ENCODE results near the gene UBA1. TPM values are rescaled to one million over a fixed set of nuclear protein-coding genes. Genes with fewer than 3 reads are reported as not detected.

Gene UBA1
- total and polyA plus RNA-seq, 2 donors (not counting 3 experiments of a cell fraction or from before 2014, with no cell fraction given) = 237 to 297 TPM

DNA sequence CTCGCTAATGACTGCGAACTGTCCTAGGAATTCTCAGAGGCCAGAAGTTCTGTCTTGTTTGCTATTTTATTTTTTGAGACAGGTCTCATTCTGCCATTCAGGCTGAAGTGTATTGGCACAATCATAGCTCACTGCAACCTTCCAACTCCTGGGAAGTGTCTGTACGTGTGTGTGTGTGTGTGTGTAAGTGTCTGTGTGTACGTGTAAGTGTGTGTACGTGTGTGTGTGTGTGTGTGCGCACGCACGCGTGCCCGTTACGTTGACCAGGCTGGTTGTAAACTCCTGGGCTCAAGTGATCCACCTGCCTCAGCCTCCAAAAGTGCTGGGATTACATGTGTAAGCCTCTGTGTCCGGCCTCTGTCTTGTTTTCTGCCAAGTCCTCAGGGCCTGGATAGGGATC, 14.5 kb downstream of the UBA1 start:
- Histone ChIP-seq H3K36me3 (ENCODE audit: control insufficient read depth in 2 of 2, extremely low read depth in 1 of 2, insufficient read depth in 2 of 2, low read length in 2 of 2) (peaks cover 17 to 51% of the 10 kb centered on the region in 2 experiments), H4K20me1 (replicated peaks; ENCODE audit: control insufficient read depth, extremely low read depth, insufficient read depth, low read length) (no peaks in the 10 kb centered on the region), H3K27ac (ENCODE audit: insufficient read depth, low read depth, low read length) (no peak overlapping the region), H3K4me3 (replicated peaks in 1 of 3; ENCODE audit: insufficient read depth in 1 of 3, low read depth in 1 of 3, low read length in 3 of 3) (no peak overlapping the region), H3K9me3 (replicated peaks; ENCODE audit: control insufficient read depth, insufficient read depth, low read length) (no peaks in the 10 kb centered on the region), H3K79me2 (ENCODE audit: control insufficient read depth, insufficient read depth, low read length) (no peaks in the 10 kb centered on the region), H3K9me1 (replicated peaks; ENCODE audit: control insufficient read depth, extremely low read depth, insufficient read depth, low read length) (no peaks in the 10 kb centered on the region), H3K4me1 (ENCODE audit: control insufficient read depth, extremely low read depth, insufficient read depth, low read length) (no peaks in the 10 kb centered on the region), H3K27me3 (ENCODE audit: control insufficient read depth in 2 of 2, insufficient read depth in 2 of 2, low read length in 2 of 2) (no peaks in the 10 kb centered on the region), H3K9ac (replicated peaks; ENCODE audit: extremely low read depth, insufficient read depth, low read length) (no peak overlapping the region), H3K4me2 (ENCODE audit: insufficient read depth, low read length) (no peak overlapping the region), H2AFZ (ENCODE audit: low read depth, low read length) (no peak overlapping the region)
- TF ChIP-seq, protein P1, sequence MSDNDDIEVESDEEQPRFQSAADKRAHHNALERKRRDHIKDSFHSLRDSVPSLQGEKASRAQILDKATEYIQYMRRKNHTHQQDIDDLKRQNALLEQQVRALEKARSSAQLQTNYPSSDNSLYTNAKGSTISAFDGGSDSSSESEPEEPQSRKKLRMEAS (IDR thresholded peaks at IDR 0.05; ENCODE audit: insufficient read depth, insufficient read length) = no peak
- TF ChIP-seq FOS (IDR thresholded peaks at IDR 0.05; ENCODE audit: borderline replicate concordance, insufficient read depth, low read length) = no peak
- FAIRE-seq (peak; percentile 48), DNase-seq (ENCODE audit: low read depth, low spot score) (no peak)
- CTCF ChIA-PET = no interaction called here
- BruUV-seq (replicated peaks) = no TSS peak
- POLR2A ChIA-PET = no interaction called here
- dilution Hi-C loops (cut with MboI; ENCODE audit: extremely low pct_ligation_motif_present, low sequenced_read_pairs) (no loop called here), intact Hi-C loops (cut with micrococcal nuclease) (no loop called here)

DNA sequence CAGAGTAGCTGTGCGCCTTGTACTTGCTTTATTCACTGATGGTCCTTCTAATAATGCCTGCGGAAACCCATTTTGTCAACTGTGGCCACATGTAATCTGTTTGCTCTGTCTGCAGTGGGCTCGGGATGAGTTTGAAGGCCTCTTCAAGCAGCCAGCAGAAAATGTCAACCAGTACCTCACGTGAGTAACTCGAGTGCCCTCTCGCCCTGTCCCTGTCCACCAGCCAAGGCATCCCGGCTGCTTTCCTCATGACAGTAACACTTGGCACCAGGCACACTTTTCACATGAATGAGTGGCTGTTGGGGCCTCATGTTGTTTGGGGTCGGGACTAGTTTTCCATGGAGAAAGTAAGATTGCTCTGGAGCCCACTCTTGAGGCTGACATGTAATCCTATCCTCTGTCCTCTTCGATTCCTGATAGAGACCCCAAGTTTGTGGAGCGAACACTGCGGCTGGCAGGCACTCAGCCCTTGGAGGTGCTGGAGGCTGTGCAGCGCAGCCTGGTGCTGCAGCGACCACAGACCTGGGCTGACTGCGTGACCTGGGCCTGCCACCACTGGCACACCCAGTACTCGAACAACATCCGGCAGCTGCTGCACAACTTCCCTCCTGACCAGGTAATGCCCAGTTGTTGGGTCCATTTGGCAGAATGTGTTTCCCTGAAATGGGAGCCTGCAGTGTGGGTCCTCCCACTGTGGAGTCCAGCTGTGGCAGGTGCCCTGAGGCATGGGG, 16.0 kb downstream of the UBA1 start:
- Histone ChIP-seq H4K20me1 (replicated peaks; ENCODE audit: control insufficient read depth, extremely low read depth, insufficient read depth, low read length) (no peaks in the 10 kb centered on the region), H3K4me1 (ENCODE audit: control insufficient read depth, extremely low read depth, insufficient read depth, low read length) (no peaks in the 10 kb centered on the region), H3K79me2 (ENCODE audit: control insufficient read depth, insufficient read depth, low read length) (no peaks in the 10 kb centered on the region), H2AFZ (ENCODE audit: low read depth, low read length) (no peak overlapping the region), H3K9me3 (replicated peaks; ENCODE audit: control insufficient read depth, insufficient read depth, low read length) (no peaks in the 10 kb centered on the region), H3K36me3 (ENCODE audit: control insufficient read depth in 2 of 2, extremely low read depth in 1 of 2, insufficient read depth in 2 of 2, low read length in 2 of 2) (peaks cover 19 to 54% of the 10 kb centered on the region in 2 experiments), H3K9ac (replicated peaks; ENCODE audit: extremely low read depth, insufficient read depth, low read length) (no peak overlapping the region), H3K9me1 (replicated peaks; ENCODE audit: control insufficient read depth, extremely low read depth, insufficient read depth, low read length) (no peaks in the 10 kb centered on the region), H3K4me2 (ENCODE audit: insufficient read depth, low read length) (no peak overlapping the region), H3K4me3 (replicated peaks in 1 of 3; ENCODE audit: insufficient read depth in 1 of 3, low read depth in 1 of 3, low read length in 3 of 3) (no peak overlapping the region), H3K27me3 (ENCODE audit: control insufficient read depth in 2 of 2, insufficient read depth in 2 of 2, low read length in 2 of 2) (no peaks in the 10 kb centered on the region), H3K27ac (ENCODE audit: insufficient read depth, low read depth, low read length) (no peak overlapping the region)
- TF ChIP-seq MYC (IDR thresholded peaks at IDR 0.05; ENCODE audit: low read depth, low read length) (no peak), JUN (IDR thresholded peaks at IDR 0.05; ENCODE audit: borderline replicate concordance, insufficient read depth, insufficient read length, low read depth) (no peak), POLR2A (IDR thresholded peaks at IDR 0.05; ENCODE audit: low read depth, low read length) (no peak), POLR2AphosphoS5 (IDR thresholded peaks at IDR 0.05; ENCODE audit: insufficient read depth, low read depth, low read length) (no peak), GATA2 (IDR thresholded peaks at IDR 0.05; ENCODE audit: insufficient read depth, insufficient read length, low read depth, low read length) (no peak), FOS (IDR thresholded peaks at IDR 0.05; ENCODE audit: borderline replicate concordance, insufficient read depth, low read length) (no peak)
- TF ChIP-seq, protein P1 (IDR thresholded peaks at IDR 0.05; ENCODE audit: insufficient read depth, insufficient read length) = no peak
- TF ChIP-seq, protein P2, sequence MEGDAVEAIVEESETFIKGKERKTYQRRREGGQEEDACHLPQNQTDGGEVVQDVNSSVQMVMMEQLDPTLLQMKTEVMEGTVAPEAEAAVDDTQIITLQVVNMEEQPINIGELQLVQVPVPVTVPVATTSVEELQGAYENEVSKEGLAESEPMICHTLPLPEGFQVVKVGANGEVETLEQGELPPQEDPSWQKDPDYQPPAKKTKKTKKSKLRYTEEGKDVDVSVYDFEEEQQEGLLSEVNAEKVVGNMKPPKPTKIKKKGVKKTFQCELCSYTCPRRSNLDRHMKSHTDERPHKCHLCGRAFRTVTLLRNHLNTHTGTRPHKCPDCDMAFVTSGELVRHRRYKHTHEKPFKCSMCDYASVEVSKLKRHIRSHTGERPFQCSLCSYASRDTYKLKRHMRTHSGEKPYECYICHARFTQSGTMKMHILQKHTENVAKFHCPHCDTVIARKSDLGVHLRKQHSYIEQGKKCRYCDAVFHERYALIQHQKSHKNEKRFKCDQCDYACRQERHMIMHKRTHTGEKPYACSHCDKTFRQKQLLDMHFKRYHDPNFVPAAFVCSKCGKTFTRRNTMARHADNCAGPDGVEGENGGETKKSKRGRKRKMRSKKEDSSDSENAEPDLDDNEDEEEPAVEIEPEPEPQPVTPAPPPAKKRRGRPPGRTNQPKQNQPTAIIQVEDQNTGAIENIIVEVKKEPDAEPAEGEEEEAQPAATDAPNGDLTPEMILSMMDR (IDR thresholded peaks at IDR 0.05; ENCODE audit: extremely low read depth in 1 of 2, insufficient read depth in 1 of 2, low read depth in 1 of 2, low read length in 2 of 2) = no peak
- CTCF ChIA-PET = interaction anchor here (0.5 kb wide), 1 partner anchor 131 kb away, joined by 3 read pairs; no protein-coding TSS in a partner anchor
- intact Hi-C loops (cut with micrococcal nuclease) = no loop called here
- dilution Hi-C loops (cut with MboI; ENCODE audit: extremely low pct_ligation_motif_present, low sequenced_read_pairs) = no loop called here
- POLR2A ChIA-PET = no interaction called here
- no TSS peak for BruUV-seq (replicated peaks)
- DNase-seq (ENCODE audit: low read depth, low spot score) (no peak), FAIRE-seq (no peak)

Data from endothelial cell of umbilical vein (primary cell).